GM10847 (cell line): ENCODE results near the gene URM1.

Experiments
- POLR2A ChIP-seq: IDR thresholded peaks from 2 replicates; pipeline ENCODE4 v1.6.1; 2011; ENCODE audit not compliant: insufficient read length; ENCODE audit errors: extremely low read depth

Gene URM1

GRCh38 chr9:128341435-128341849 is 29.7 kb upstream of the URM1 start:
- no peak for TF ChIP-seq POLR2A

GRCh38 chr9:128342971-128343680 is 28.0 kb upstream of the URM1 start:
- no peak for TF ChIP-seq POLR2A

- TF ChIP-seq POLR2A, result no peak
These were observed 27.3 kb upstream of the URM1 start for GRCh38 chr9:128343855-128344254.

GRCh38 chr9:128344931-128345605 is 26.1 kb upstream of the URM1 start:
- no peak for TF ChIP-seq POLR2A

GRCh38 chr9:128349125-128349524 is 22.0 kb upstream of the URM1 start:
- no peak for TF ChIP-seq POLR2A

- no peak for TF ChIP-seq POLR2A
These were observed 21.4 kb upstream of the URM1 start for GRCh38 chr9:128349772-128350171.

GRCh38 chr9:128355451-128355850 is 15.7 kb upstream of the URM1 start:
- TF ChIP-seq POLR2A, result no peak

GRCh38 chr9:128358090-128358489 is 13.1 kb upstream of the URM1 start:
- TF ChIP-seq POLR2A, result no peak

GRCh38 chr9:128358861-128359260 is 12.3 kb upstream of the URM1 start:
- no peak for TF ChIP-seq POLR2A

GRCh38 chr9:128360826-128361225 is 10.3 kb upstream of the URM1 start:
- TF ChIP-seq POLR2A, result no peak

- TF ChIP-seq POLR2A, result no peak
These were observed 9.7 kb upstream of the URM1 start for GRCh38 chr9:128361296-128361985.

GRCh38 chr9:128361986-128362646 is 9.1 kb upstream of the URM1 start:
- no peak for TF ChIP-seq POLR2A

- no peak for TF ChIP-seq POLR2A
These were observed 8.4 kb upstream of the URM1 start for GRCh38 chr9:128362774-128363173.

GRCh38 chr9:128365525-128365924 is 5.6 kb upstream of the URM1 start:
- TF ChIP-seq POLR2A, result no peak

- no peak for TF ChIP-seq POLR2A
These were observed 2.0 kb upstream of the URM1 start for GRCh38 chr9:128369024-128369706.
